AG04449 (cell line): ENCODE measurements around the gene COLEC12.
A peak's percentile ranks its signal among the peaks of the same experiment; 100 is the strongest.

Experiments
- CTCF ChIA-PET: fragments of 350-600 bp; formaldehyde crosslinking; extraction: SDS; loops from one replicate; lab custom pipeline; 2021; ENCODE audit warnings: antibody characterized with exemption; lab: Yijun Ruan, JAX
- POLR2A ChIA-PET: fragments of 400-600, 350-600 bp; formaldehyde crosslinking; extraction: SDS; loops from one replicate; lab custom pipeline; 2020; ENCODE audit warnings: antibody characterized with exemption, inconsistent platforms; lab: Yijun Ruan, JAX
- DNase-seq: peaks from one replicate; pipeline ENCODE4 v3.0.0-alpha.2; 2010; ENCODE audit warnings: low read depth, low spot score
- H3K4me3 ChIP-seq: 2 replicates; pipeline ENCODE4 v1.5.1; 2011; ENCODE audit warnings: low read depth, mild to moderate bottlenecking, control low read depth, low read length
- TF ChIP-seq, protein P1 (sequence below): IDR thresholded peaks from one replicate; pipeline ENCODE4 v1.5.1; 2011; ENCODE audit warnings: mild to moderate bottlenecking, moderate library complexity, low read length, control low read depth, inconsistent platforms; ENCODE audit not compliant: insufficient read depth; ENCODE audit errors: missing control alignments

Gene COLEC12

DNA sequence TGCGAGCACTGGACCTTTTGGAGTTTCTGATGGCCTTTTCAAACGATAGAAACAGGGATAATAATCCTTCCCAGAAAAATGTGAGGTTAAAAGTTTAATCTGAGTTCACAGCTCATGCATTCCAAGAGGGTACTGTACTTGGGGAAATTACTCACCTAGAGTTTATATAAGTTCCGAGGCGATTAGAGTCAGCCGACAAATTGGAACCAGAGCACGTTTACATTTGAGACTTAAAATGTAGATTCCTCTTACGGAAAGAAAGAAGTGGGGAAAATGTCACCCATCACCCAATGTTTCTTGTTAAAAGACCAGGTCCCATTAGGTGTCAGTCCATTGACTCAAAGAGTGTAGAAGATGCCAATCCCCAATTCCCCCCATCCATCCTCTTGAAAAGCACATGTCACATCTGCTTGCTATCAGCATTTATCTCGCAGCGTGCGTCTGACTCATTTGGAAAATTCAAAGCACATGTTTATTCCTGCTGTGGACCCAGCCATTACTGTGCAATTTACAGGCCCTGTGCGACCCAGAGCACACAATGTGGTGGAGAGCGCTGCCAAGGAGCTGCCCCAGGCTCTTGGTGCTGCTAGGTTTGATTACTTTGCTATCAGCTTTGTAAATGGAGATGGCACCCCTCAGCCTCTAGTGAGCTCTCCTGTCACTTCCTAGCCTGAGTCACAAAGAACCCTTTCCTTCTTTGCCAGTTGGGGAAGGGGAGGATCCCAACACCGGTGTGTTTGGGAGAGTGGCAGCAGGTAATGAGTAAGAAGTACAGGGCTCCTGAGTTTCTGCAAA lies 104.8 kb downstream of the COLEC12 start:
- TF ChIP-seq, protein P1, sequence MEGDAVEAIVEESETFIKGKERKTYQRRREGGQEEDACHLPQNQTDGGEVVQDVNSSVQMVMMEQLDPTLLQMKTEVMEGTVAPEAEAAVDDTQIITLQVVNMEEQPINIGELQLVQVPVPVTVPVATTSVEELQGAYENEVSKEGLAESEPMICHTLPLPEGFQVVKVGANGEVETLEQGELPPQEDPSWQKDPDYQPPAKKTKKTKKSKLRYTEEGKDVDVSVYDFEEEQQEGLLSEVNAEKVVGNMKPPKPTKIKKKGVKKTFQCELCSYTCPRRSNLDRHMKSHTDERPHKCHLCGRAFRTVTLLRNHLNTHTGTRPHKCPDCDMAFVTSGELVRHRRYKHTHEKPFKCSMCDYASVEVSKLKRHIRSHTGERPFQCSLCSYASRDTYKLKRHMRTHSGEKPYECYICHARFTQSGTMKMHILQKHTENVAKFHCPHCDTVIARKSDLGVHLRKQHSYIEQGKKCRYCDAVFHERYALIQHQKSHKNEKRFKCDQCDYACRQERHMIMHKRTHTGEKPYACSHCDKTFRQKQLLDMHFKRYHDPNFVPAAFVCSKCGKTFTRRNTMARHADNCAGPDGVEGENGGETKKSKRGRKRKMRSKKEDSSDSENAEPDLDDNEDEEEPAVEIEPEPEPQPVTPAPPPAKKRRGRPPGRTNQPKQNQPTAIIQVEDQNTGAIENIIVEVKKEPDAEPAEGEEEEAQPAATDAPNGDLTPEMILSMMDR = no peak
- ChIA-PET POLR2A (interaction anchor here (0.6 to 2.5 kb wide), 5 partner anchors 21 to 213 kb away, joined by 3 to 9 read pairs (median 3); no protein-coding TSS in a partner anchor), CTCF (interaction anchor here (0.7 to 1.1 kb wide), 4 partner anchors 10 to 102 kb away, joined by 3 read pairs; no protein-coding TSS in a partner anchor)
- no peak overlapping the region for H3K4me3 ChIP-seq
- no peak for DNase-seq

DNA sequence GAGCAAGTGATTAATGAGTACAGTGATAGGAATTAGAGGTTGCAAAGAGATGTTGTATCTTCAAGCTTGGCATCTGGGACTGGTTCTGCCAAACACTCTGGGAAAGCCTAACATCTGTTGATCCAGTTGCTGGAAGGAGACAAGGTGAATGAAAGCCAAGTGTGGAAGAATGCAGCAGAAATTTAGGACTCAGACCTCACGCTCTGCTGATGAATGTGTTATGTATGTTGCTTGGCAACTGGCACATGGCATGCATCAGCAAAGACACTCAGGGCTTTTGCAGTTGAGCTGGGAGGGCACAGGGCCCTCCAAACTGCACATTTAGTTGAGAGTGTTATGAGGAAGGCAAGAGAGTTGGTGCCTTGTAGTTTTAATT lies 105.5 kb downstream of the COLEC12 start:
- ChIA-PET CTCF (no interaction called here), POLR2A (interaction anchor here (0.8 to 2.5 kb wide), 2 partner anchors 29 to 33 kb away, joined by 3 to 9 read pairs; no protein-coding TSS in a partner anchor)
- TF ChIP-seq, protein P1 = no peak
- no peak overlapping the region for H3K4me3 ChIP-seq
- DNase-seq = peak; percentile 80

DNA sequence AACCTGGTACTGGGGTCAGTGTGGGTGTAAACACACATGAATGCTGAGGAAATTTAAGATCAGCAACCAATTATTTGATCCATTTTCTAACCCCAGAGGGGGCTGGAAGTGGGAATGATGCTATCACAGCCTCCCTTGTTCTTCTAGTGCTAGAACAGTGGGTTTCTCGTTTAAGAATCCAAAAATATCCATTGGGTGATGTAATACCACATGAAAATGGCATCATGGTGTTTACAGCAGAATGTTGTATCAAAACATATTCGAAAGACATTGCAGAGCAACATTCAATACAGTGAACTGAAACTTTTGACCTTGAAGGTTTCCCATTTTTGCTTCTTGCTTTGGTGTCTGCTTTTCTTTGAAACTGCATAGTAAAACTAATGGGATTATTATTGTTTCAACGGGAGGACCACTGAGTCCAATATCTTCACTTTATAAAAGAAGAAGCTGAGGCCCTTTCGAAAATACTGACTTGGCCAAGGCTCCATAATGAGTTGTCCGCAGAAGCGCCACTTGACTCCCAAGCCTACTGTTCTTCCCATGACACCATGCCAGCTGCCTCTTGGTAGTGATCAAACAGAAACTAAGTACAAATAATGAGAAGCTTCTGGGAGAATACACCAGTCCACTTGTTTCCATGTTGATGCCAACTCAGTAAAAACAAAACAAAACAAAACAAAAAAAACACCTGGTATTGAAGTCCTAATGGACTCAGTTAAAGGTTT lies 106.1 kb downstream of the COLEC12 start:
- POLR2A ChIA-PET = interaction anchor here (0.8 to 2.5 kb wide), 2 partner anchors 30 to 33 kb away, joined by 3 to 9 read pairs; no protein-coding TSS in a partner anchor
- DNase-seq = no peak
- CTCF ChIA-PET = no interaction called here
- TF ChIP-seq, protein P1 = no peak
- H3K4me3 ChIP-seq = no peak overlapping the region

DNA sequence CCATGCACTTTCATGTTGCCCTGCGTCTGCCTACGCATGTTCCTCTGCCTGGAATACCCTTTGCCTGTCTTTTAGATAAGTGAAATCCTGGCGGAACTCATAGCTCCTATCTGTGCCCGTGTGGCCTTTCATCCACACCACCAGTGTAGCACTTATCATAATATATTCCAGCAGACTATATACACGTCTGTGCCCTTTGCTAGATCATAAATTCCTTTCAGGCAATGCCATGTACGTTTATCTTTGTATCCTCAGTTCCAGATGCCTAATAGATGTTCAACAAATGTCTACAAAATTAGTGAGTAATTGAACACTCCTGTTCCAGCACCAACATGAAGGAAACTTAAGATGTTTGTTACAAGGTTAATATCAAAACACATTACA lies 106.9 kb downstream of the COLEC12 start:
- ChIA-PET CTCF (interaction anchor here (1.5 kb wide), 1 partner anchor 437 kb away, joined by 3 read pairs; no protein-coding TSS in a partner anchor), POLR2A (no interaction called here)
- TF ChIP-seq, protein P1 = no peak
- DNase-seq = no peak
- no peak overlapping the region for H3K4me3 ChIP-seq

DNA sequence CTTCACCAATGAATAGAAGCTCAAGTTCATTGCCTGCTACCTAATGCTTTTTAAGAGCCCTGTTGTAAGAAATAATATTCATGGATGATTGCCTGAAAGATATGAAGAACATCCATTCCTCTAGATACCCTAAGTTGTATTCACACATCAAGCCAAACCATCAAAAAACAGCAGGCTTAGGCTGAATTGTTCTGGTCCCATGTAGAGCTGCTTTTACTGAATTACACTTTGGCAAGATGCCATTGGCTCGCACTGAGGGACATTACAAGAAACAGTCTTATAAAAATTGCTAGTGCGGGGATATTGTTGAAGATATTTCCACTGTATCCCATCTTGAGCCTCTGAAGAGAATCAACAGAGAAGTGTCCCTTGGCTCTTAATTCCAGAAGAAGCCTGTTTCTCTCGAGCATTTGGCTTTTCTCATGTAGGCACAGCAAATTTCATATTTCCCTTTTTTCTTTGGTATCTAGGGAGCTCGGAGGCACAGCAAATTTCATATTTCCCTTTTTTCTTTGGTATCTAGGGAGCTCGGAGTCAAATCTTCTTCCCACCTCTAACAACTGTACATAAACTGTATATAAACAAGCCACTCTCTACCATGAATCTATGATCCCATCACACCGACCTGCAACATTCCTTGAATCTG lies 107.5 kb downstream of the COLEC12 start:
- TF ChIP-seq, protein P1 = no peak
- CTCF ChIA-PET = interaction anchor here (1.5 kb wide), 1 partner anchor 437 kb away, joined by 3 read pairs; no protein-coding TSS in a partner anchor
- POLR2A ChIA-PET = no interaction called here
- DNase-seq = no peak
- no peak overlapping the region for H3K4me3 ChIP-seq
